Measurements from ENCODE around the gene MLPH.

Gene MLPH, protein sequence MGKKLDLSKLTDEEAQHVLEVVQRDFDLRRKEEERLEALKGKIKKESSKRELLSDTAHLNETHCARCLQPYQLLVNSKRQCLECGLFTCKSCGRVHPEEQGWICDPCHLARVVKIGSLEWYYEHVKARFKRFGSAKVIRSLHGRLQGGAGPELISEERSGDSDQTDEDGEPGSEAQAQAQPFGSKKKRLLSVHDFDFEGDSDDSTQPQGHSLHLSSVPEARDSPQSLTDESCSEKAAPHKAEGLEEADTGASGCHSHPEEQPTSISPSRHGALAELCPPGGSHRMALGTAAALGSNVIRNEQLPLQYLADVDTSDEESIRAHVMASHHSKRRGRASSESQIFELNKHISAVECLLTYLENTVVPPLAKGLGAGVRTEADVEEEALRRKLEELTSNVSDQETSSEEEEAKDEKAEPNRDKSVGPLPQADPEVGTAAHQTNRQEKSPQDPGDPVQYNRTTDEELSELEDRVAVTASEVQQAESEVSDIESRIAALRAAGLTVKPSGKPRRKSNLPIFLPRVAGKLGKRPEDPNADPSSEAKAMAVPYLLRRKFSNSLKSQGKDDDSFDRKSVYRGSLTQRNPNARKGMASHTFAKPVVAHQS

DNA sequence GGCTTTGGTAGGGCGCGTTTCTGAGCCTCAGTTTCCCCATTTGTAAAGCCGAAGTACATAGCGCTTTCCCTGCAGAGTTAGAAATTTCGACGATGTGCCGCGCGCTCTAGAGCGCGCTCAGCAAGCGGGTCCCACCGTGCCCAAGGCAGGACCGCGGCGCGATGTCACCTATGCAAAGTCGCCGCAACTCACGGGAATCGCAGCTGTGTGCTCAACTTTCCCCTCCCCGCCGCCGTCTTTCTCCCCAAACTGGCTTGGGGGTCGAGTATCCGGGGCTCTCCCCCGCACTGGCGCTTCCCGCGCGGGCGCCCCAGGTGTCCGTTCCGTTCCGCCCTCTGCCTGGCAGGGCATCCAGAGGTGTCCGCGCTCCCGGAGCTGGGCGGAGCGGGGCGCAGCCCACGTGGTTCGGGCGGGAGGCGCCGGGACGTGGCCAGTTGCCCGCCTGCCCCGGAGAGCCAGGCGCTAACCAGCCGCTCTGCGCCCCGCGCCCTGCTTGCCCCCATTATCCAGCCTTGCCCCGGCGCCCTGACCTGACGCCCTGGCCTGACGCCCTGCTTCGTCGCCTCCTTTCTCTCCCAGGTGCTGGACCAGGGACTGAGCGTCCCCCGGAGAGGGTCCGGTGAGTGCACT is at the start of gene MLPH:
TSS of gene MLPH (plus strand) at position 433 of the 630 bp plus-strand sequence. CDS start 6,176 bp downstream, outside the sequence.
- no peak for DNase-seq
- TF ChIP-seq GATA1 (IDR thresholded peaks at IDR 0.05; ENCODE audit: low read depth, low read length) (no peak), POLR2A (IDR thresholded peaks at IDR 0.05; ENCODE audit: low read length) (no peak)

- no peak for DNase-seq
- TF ChIP-seq GATA1 (IDR thresholded peaks at IDR 0.05; ENCODE audit: low read depth, low read length) (no peak), POLR2A (IDR thresholded peaks at IDR 0.05; ENCODE audit: low read length) (no peak)
Measured at GRCh38 chr2:237437566-237437965, 49.5 kb upstream of the MLPH start.

- no peak for TF ChIP-seq POLR2A (IDR thresholded peaks at IDR 0.05; ENCODE audit: low read length)
- TF ChIP-seq GATA1 (IDR thresholded peaks at IDR 0.05; ENCODE audit: low read depth, low read length), result no peak
- DNase-seq, result no peak
Measured at GRCh38 chr2:237438080-237438940, 48.7 kb upstream of the MLPH start.

- no peak for DNase-seq
Measured at GRCh38 chr2:237440819-237441281, 46.2 kb upstream of the MLPH start.

DNA sequence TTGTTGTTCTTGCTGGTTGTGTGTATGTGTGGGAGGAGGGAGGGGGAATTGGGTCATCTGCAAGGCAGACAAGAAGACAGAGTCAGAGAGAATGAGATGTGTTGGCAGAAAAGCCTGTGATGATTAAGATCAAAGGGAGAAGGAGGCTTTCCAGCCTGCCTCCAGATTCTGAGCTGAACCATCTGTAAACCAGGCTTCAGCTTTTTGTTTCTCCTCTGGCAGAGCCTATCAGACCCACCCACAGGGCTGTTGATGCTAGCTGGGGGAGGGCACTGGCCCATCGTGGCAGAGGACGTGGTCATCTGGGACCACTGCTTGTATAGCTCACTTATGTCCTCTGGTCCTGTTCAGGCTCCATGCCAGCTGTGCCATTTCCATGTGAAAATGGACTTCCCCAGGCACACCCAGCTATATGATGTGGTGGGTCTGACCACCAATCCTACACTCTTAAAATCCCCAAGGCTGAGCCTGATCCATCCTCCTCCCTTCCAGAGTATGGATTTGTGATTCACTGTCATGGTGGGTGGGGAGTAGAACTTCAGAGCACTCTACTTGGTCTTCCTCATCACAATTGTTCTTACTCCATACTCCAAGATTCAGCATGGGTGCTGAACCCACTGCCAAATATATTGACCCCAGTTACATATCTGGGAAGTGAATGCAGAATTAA is 45.3 kb upstream of the MLPH start:
- no peak for DNase-seq
- TF ChIP-seq GATA1 (IDR thresholded peaks at IDR 0.05; ENCODE audit: low read depth, low read length), result no peak
- no peak for TF ChIP-seq POLR2A (IDR thresholded peaks at IDR 0.05; ENCODE audit: low read length)

More at GRCh38 chr2:237440819-237441281, 46.2 kb upstream of the MLPH start:
- TF ChIP-seq POLR2A (IDR thresholded peaks at IDR 0.05; ENCODE audit: low read length), result no peak
- TF ChIP-seq GATA1 (IDR thresholded peaks at IDR 0.05; ENCODE audit: low read depth, low read length), result no peak

DNA sequence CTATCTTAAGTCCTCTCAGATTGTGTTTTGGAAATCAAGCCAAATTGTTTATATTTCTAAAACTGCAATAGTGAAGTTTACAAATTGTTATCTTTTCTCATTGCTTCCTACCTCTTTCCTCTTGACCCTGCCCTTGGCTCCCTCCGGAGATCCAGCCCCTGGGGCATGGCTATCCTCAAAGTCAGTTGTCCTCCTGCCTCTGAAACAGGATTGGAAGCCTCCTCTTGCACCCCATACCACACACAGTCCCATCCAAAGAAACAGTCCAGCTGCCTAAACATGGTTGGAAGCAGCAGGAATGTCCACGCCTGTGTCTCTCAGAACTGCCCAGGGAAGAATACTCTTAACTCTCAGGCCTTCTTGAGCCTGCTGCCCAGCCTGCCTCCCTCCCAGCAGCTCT is 43.0 kb upstream of the MLPH start:
- DNase-seq, result no peak
- TF ChIP-seq GATA1 (IDR thresholded peaks at IDR 0.05; ENCODE audit: low read depth, low read length) (no peak), POLR2A (IDR thresholded peaks at IDR 0.05; ENCODE audit: low read length) (no peak)

- TF ChIP-seq POLR2A (IDR thresholded peaks at IDR 0.05; ENCODE audit: low read length), result no peak
- TF ChIP-seq GATA1 (IDR thresholded peaks at IDR 0.05; ENCODE audit: low read depth, low read length), result no peak
- DNase-seq, result no peak
Measured at GRCh38 chr2:237445611-237446337, 41.3 kb upstream of the MLPH start.

DNA sequence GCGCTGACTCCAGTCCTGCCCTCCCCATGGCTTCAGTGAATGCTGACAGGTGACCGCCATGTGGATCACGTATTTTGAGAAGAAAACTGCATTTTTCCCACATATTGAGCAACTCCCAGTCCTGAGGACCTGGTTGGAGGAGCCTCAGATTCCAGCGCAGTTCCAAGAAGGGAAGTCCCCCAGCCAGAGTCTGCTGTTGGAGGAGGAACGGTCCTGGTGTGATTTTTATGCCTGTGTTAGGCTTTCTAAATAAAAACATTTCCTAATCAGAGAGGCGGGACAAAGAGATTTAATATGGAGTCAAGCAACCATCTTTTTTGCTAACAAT is 40.7 kb upstream of the MLPH start:
- TF ChIP-seq POLR2A (IDR thresholded peaks at IDR 0.05; ENCODE audit: low read length) (no peak), GATA1 (IDR thresholded peaks at IDR 0.05; ENCODE audit: low read depth, low read length) (no peak)
- DNase-seq, result no peak

- TF ChIP-seq GATA1 (IDR thresholded peaks at IDR 0.05; ENCODE audit: low read depth, low read length), result no peak
- TF ChIP-seq POLR2A (IDR thresholded peaks at IDR 0.05; ENCODE audit: low read length), result no peak
- DNase-seq, result no peak
Measured at GRCh38 chr2:237447496-237447895, 39.6 kb upstream of the MLPH start.

DNA sequence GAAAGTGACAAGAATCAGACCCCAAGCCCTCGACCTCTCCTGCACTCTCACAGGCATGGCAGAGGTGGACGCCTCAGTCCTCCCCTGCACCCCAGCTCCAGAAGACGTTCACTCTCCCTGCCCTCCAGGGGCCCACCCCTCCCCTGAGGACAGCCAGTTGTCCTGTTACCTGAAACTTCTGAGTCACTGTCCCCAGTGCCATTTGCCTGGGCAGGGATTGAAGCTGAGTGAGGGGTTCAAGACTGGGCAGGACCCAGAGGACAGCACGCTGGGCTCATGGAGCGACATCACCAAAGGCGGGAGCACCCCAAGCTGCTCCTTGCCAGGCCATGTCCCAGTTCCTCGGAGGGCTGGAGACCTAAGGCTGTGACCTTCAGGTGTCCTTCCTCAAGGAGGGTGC is 38.9 kb upstream of the MLPH start:
- DNase-seq, result no peak
- no peak for TF ChIP-seq POLR2A (IDR thresholded peaks at IDR 0.05; ENCODE audit: low read length)
- no peak for TF ChIP-seq GATA1 (IDR thresholded peaks at IDR 0.05; ENCODE audit: low read depth, low read length)

- TF ChIP-seq POLR2A (IDR thresholded peaks at IDR 0.05; ENCODE audit: low read length) (no peak), GATA1 (IDR thresholded peaks at IDR 0.05; ENCODE audit: low read depth, low read length) (no peak)
- no peak for DNase-seq
Measured at GRCh38 chr2:237448626-237449025, 38.4 kb upstream of the MLPH start.

DNA sequence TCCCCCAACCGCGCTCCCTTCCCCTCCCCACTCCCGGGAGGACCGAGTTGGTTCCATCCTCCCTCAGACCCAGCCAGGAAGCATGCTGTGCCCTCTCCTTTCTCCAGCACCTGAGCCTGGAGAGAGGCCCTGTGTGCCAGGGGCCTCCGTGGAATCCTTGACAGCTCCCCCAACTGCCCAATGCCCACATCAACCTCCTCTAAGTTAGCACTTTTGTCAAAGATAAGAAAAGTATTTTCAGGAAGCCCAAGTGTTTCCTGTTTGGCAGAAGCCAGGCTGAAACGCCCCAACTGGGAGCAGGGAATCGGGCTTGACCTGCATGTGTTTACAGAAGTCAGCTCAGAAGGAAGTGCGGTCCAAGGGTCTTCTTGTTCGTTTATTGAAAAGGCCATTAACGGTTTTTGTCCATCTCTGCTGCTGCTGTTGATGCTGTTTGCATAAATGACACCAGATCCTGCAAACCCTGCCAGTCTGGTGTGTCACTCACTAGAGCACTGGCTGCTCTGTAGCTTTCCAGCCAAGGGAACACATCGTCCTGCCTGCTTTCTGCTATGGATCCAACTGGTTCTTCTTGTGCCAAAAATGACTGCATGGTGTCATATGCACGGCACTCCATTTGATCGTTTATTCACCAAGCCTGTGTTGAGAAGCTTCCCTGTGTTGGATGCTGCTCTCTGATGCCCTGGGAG is 37.7 kb upstream of the MLPH start:
- no peak for DNase-seq
- no peak for TF ChIP-seq POLR2A (IDR thresholded peaks at IDR 0.05; ENCODE audit: low read length)
- no peak for TF ChIP-seq GATA1 (IDR thresholded peaks at IDR 0.05; ENCODE audit: low read depth, low read length)

All from erythroblast (primary cell).